ENCODE results near the gene AK4.
"Not testable (repeated sequence)": the region's sequence is repeated elsewhere in the genome, so short reads cannot be mapped to it uniquely, and the experiment has no call there.

The AK4 gene

DNA sequence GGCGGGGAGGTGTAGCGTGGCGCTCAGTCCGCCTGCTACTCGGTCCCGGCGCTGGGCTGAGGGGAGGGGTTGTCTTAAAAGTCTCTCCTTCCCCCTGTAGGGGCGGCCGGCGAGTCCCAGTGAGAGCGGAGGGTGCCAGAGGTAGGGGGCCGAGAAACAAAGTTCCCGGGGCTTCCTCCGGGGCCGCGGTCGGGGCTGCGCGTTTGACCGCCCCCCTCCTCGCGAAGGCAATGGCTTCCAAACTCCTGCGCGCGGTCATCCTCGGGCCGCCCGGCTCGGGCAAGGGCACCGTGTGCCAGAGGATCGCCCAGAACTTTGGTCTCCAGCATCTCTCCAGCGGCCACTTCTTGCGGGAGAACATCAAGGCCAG lies at the start of gene AK4:
Gene AK4 (plus strand): TSS at position 26 of the 370 bp plus-strand sequence. CDS start 205 bp downstream, at position 231.
- not testable (repeated sequence) for DNase-seq (ENCODE audit: low spot score)

DNA sequence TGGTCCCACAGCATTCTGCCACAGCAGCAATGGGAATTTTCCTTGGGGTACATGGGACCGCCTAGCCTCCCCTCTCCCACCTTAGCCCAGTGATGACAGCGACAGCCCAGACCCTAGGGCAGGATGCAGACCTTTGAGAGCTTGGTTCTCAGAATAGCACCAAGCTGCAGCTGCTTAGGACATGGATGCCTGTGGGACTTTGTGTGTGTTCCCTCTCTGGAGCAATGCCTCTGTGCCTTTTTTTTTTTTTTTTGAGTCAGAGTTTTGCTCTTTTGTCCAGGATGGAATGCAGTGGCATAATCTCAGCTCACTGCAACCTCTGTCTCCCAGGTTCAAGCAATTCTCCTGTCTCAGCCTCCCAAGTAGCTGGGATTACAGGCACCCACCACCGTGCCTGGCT lies 44.2 kb upstream of the AK4 start:
- DNase-seq (ENCODE audit: low spot score): no peak

- no peak for DNase-seq (ENCODE audit: low spot score)
Measured at GRCh38 chr1:65104854-65105534, 43.0 kb upstream of the AK4 start.

DNA sequence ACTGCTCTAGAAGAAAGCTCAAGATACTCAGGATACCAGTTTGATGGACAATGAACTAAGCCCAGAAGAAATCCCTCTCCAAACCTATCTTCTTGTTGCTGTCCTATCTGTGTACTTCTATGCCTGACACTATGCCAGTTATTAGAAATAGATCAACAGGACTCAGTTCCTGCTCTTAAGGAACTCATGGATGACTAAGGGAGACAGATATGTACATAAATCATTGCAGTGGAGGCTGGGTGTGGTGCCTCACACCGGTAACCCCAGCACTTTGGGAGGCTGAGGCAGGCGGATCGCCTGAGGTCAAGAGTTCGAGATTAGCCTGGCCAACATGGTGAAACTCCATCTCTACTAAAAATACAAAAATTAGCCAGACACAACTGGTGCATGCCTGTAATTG lies 42.4 kb upstream of the AK4 start:
- no peak for DNase-seq (ENCODE audit: low spot score)

DNA sequence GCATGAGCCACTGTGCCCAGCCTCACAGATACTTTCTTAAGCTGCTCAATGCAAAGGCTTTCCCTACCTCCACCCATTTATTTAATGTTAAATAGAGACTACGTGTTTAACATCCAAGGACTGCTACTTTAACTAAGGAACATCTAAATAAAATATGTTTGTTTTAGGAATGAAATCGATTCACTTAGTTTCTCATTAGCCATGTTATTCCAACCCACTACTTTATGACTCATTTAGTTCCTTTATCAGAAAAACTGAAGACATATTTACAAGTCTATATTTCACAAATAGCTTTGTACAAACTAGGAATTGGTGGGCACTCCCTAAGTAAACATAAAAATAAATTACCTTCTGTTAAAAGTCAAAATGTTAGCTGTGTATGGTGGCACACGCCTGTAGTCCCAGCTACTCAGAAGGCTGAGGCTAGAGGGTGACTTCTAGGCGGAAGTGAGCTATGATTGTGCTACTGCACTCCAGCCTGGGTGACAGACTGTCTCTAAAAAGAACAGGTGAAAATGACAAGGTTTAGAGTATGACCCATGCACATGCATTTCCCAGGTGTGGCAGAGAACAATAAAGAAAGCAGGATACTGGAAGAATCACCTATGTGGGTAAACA lies 39.9 kb upstream of the AK4 start:
- no peak for DNase-seq (ENCODE audit: low spot score)

DNA sequence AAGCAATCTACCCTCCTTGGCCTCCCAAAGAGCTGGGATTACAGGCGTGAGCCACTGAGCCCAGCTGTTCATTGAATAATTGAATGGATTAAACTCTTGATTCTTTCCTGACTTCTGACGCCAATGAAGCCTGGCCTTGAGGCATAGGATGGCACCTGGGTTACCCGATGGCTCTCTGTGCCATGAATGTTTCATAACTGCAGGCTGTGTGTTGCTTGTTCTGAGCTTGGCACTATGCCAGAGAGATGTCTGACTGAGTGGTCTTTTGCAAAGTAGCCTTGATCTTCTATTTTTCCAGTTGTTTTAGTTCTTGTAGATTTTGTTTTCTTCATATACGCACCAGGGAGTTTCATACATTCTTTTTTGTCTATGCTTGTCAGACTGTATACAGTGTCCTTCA lies 38.5 kb upstream of the AK4 start:
- no peak for DNase-seq (ENCODE audit: low spot score)

- DNase-seq (ENCODE audit: low spot score): no peak
Measured at GRCh38 chr1:65112811-65113210, 35.2 kb upstream of the AK4 start.

GRCh38 chr1:65113298-65113697 lies 34.7 kb upstream of the AK4 start:
- no peak for DNase-seq (ENCODE audit: low spot score)

GRCh38 chr1:65114322-65114721 lies 33.7 kb upstream of the AK4 start:
- DNase-seq (ENCODE audit: low spot score): no peak

DNA sequence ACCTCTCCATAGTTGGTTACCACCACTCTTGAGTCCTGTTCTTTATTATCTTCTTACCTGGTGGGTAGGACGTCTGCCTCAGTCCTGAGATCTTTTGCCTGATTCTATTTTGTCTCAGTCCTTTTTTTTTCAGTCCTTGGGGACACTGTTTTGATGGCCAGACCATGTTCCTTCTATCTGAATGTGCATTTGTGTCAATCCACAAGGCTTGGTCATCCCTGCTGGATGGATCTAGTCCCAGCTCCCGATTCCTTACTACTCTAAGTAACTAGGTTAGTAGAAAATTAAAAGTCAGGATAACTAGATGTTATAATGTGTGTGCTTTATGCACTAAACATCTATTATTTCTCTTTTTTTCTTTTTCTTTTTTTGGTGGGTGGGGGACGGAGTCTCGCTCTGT lies 28.1 kb upstream of the AK4 start:
- no peak for DNase-seq (ENCODE audit: low spot score)

GRCh38 chr1:65129104-65129503 lies 18.9 kb upstream of the AK4 start:
- not testable (repeated sequence) for DNase-seq (ENCODE audit: low spot score)

- no peak for DNase-seq (ENCODE audit: low spot score)
Measured at GRCh38 chr1:65138524-65138923, 9.5 kb upstream of the AK4 start.

GRCh38 chr1:65139793-65140192 lies 8.2 kb upstream of the AK4 start:
- not testable (repeated sequence) for DNase-seq (ENCODE audit: low spot score)

GRCh38 chr1:65141394-65141793 lies 6.6 kb upstream of the AK4 start:
- DNase-seq (ENCODE audit: low spot score): no peak

DNA sequence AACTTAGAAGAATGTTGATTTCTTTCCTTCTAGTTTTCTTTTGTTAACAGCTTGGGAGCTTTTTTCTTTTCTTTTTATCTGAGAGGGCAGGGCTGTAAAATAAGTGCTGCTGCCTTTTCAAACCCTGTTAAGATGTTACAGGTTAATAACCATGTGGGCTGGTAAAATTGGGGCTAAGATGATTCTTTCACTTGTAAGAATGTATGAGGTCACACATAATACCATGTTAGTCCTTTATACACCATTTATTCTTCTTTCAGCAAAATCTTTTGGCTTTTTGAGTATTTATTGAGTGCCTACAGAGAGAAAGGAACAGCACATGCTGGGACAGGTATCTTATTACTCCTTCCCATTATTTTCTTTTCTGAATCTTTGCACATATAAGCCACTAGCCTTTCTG lies 6.1 kb upstream of the AK4 start:
- no peak for DNase-seq (ENCODE audit: low spot score)

DNA sequence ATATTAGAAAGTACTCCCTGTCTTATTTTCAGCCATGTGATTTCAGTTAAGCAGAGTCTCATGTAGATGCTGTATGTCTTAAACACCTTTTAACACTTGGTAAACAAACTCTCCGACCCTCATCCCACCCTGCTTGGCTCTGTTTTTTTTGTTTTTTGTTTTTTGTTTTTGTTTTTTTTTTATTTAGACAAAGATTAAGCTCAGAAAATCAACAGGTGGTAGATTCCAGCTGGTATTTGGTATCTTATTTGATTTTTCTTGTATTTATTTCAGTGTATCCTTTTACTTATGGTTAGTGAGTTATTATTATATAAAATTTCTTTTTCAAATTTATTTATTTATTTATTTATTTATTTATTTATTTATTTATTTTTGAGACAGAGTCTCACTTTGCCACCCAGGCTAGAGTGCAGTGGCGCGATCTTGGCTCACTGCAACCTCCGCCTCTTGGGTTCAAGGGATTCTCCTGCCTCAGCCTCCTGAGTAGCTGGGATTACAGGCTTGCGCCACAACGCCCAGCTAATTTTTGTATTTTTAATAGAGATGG lies 4.8 kb upstream of the AK4 start:
- not testable (repeated sequence) for DNase-seq (ENCODE audit: low spot score)

- DNase-seq (ENCODE audit: low spot score): no peak
Measured at GRCh38 chr1:65146908-65147423, 1.0 kb upstream of the AK4 start.

- DNase-seq (ENCODE audit: low spot score): peak; percentile 24
Measured at GRCh38 chr1:65147424-65148177, 402 bp upstream of the AK4 start.

DNA sequence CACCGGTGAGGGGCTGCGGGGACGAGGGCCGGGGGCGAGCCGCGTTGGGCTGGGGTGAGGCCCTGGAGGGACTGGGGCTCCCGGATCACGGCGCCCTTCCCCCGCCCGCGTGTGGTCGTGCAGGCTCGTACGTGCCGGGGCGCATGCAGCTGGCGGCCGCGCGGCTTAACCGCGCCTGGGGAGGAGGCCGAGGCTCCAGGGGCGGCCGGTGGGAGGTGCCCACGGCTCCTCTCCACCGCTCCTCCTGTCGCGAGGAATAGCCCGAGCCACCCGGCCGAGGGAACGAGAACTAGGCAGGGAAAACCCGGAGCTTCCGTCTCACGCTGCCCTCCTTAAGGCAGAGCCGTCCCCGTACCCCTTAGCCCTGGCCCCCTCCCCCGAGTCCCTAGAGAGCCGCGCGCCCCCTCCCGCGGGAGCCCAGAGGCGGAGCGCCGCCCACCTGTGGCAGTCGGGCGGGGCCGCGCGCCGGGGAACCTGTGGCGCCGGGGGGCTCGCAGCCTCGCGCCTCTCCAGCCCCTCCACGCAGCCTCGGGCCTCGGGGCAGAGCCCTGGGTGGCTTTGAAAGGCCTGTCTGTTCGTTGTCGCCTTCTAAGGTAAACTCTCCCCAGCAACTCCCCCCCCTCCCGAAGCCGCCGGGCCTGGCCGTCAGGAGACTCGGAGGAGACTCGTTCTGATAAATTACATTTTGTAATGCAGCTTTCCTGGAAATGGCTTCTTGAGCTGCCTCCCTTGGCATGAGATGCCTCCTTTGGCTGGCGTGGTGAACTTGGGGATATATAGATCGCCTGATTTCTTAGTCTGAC lies 746 bp downstream of the AK4 start:
- peak; percentile 24 for DNase-seq (ENCODE audit: low spot score)

DNA sequence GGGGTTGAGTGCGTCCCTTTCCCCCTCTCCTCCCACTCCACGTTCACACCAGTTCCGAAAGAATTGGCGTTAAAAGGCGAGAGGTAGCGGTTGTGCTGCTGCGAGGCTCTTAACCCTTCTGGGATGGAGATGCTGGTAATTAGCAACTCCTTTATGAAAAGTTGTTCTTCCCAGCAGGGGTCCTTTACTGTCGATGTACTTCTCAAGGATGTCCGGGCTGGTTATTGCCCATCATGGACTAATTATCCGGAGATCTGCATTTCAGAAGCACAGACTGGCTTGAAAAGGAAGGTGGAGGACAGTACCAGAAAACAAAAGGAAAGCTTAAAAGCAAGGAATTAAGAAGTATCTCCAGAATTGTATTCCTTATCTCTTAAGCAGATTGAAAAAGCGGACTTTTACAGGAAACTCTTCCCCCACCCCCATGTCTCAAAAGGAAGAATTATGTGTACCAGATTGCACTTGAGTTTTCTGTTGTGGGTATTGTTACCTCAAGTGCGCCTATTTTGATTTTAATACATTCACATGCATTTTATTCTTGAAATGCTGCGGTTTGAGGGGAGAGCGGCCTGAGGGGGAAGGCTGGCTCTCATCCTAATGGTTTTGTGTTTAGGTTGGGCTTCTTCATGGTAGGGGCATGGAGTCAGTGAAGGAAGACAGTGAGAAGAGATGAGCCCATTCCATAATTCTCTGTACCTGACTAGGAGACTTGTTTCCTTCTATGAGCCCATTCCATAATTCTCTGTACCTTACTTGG lies 1.5 kb downstream of the AK4 start:
- DNase-seq (ENCODE audit: low spot score): no peak

GRCh38 chr1:65150108-65150463 lies 2.1 kb downstream of the AK4 start:
- DNase-seq (ENCODE audit: low spot score): no peak
